Small intestine (tissue), 7 donors: ENCODE data around the gene HAVCR2. TPM values are rescaled to one million over a fixed set of nuclear protein-coding genes. Genes with fewer than 3 reads are reported as not detected.

Experiments used
- DNase-seq, 2 donors: peaks; one replicate each; pipeline versions ENCODE4 v3.0.0 to v3.0.0-alpha.2; 2013
- FAIRE-seq: peaks from 2 replicates; lab custom pipeline; 2012; peaks lifted over from hg19 to GRCh38; lab: Jason Lieb, UNC
- H3K27ac ChIP-seq, 3 donors: one replicate each; pipeline ENCODE4 v1.5.1; 2013; ENCODE audit warnings: low read length in 2 of 3, mild to moderate bottlenecking in 2 of 3, control low read depth in 1 of 3, inconsistent platforms in 1 of 3, low read depth in 1 of 3, moderate library complexity in 1 of 3
- H3K27me3 ChIP-seq, 3 donors: one replicate each; pipeline ENCODE4 v1.6.1; 2013; ENCODE audit warnings: low read length in 3 of 3, inconsistent platforms in 1 of 3; ENCODE audit not compliant: control insufficient read depth in 3 of 3, insufficient read depth in 3 of 3
- H3K36me3 ChIP-seq, 3 donors: one replicate each; pipeline ENCODE4 v1.6.1; 2013; ENCODE audit warnings: low read length in 3 of 3, inconsistent platforms in 1 of 3, low read depth in 1 of 3, mild to moderate bottlenecking in 1 of 3, moderate library complexity in 1 of 3; ENCODE audit not compliant: control insufficient read depth in 3 of 3, insufficient read depth in 2 of 3
- H3K4me1 ChIP-seq, 3 donors: one replicate each; pipeline ENCODE4 v1.6.1; 2013; ENCODE audit warnings: low read length in 2 of 3, inconsistent platforms in 1 of 3, low read depth in 1 of 3, mild to moderate bottlenecking in 1 of 3, moderate library complexity in 1 of 3; ENCODE audit not compliant: control insufficient read depth in 3 of 3, insufficient read depth in 2 of 3
- H3K4me3 ChIP-seq, 3 donors: one replicate each; pipeline ENCODE4 v1.5.1; 2013; ENCODE audit warnings: low read length in 3 of 3, control low read depth in 1 of 3, inconsistent platforms in 1 of 3, low read depth in 1 of 3, mild to moderate bottlenecking in 1 of 3, moderate library complexity in 1 of 3
- H3K9me3 ChIP-seq, 2 donors: one replicate each; pipeline ENCODE4 v1.6.1; 2013; ENCODE audit warnings: low read depth in 1 of 2, low read length in 1 of 2; ENCODE audit not compliant: control insufficient read depth in 2 of 2, insufficient read depth in 1 of 2
- WGBS, 3 donors: extraction: QIAGEN DNeasy Blood & Tissue Kit; methylation state at CpG; one replicate each; pipeline ENCODE4 v1.1.7; 2013; 5-methylcytosine and 5-hydroxymethylcytosine counted together
- polyA plus RNA-seq, 4 donors: library from polyadenylated mRNA; stranded (reverse) in 3 of 4; unstranded in 1 of 4; fragments of 200-250 nt in 3 of 4; fragments of 120-200 nt in 1 of 4; gene quantifications; one replicate each; pipeline versions ENCODE4 v1.2.1 to v1.2.3, GENCODE V29; 2013
- donor health status: healthy with polysubstance abuse.
- donor health status: control.
- donor health status: control.
- donor health status: Bipolar disorder and iron deficiency.
- donor health status: healthy.

Gene HAVCR2
- polyA plus RNA-seq, 4 donors, result 0.45 to 3.0 (median 2.0) TPM

GRCh38 chr5:157076558-157076957, 32.3 kb downstream of the HAVCR2 start:
- Histone ChIP-seq H3K36me3 (no peaks in the 10 kb centered on the region), H3K9me3 (no peaks in the 10 kb centered on the region), H3K27me3 (no peaks in the 10 kb centered on the region), H3K27ac (no peak overlapping the region), H3K4me3 (no peak overlapping the region), H3K4me1 (no peaks in the 10 kb centered on the region)
- 44 to 60% (median 56%) methylated on average over 4 of the region's 4 CpGs for WGBS, 3 donors
- no peak for FAIRE-seq
- no peak for DNase-seq

DNA sequence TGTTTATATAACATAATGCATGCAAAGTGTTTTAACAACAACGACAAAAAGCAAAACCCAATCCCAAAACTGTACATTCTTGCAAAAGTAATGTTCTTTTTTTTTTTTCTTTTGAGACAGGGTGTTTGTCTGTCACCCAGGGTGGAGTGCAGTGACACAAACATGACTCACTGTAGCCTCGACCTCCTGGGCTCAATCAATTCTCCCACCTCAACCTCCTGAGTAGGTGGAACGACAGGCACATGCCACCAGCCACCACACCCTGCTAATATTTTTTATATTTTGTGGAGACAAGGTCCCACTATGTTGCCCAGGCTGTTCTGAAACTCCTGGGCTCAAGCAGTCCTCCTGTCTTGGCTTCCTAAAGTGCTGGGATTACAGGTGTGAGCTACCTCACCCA, 36.3 kb downstream of the HAVCR2 start:
- Histone ChIP-seq H3K4me1 (peaks cover 0 to 11% (median 0%) of the 10 kb centered on the region in 3 donors), H3K9me3 (no peaks in the 10 kb centered on the region), H3K27me3 (no peaks in the 10 kb centered on the region), H3K4me3 (no peak overlapping the region), H3K27ac (no peak overlapping the region), H3K36me3 (no peaks in the 10 kb centered on the region)
- DNase-seq (no peak), FAIRE-seq (no peak)
- WGBS, 3 donors, result 36 to 49% (median 37%) methylated on average over 3 of the region's 3 CpGs

- Histone ChIP-seq H3K9me3 (no peaks in the 10 kb centered on the region), H3K27me3 (no peaks in the 10 kb centered on the region), H3K36me3 (no peaks in the 10 kb centered on the region), H3K4me3 (no peak overlapping the region), H3K4me1 (peaks cover 0 to 25% (median 0%) of the 10 kb centered on the region in 3 donors), H3K27ac (peak overlapping the region in 1 of 3 donors; percentile 69)
- WGBS, 3 donors, result 56 to 69% (median 66%) methylated on average over 3 of the region's 3 CpGs
- no peak for FAIRE-seq
- peak in 1 of 2 donors; percentile 83 for DNase-seq
Measured at GRCh38 chr5:157069949-157070348, 38.9 kb downstream of the HAVCR2 start.

GRCh38 chr5:157068785-157069184, 40.1 kb downstream of the HAVCR2 start:
- Histone ChIP-seq H3K9me3 (no peaks in the 10 kb centered on the region), H3K36me3 (no peaks in the 10 kb centered on the region), H3K4me3 (no peak overlapping the region), H3K27me3 (no peaks in the 10 kb centered on the region), H3K27ac (no peak overlapping the region), H3K4me1 (peaks cover 0 to 31% (median 0%) of the 10 kb centered on the region in 3 donors)
- DNase-seq (no peak), FAIRE-seq (no peak)
- WGBS, 3 donors, result 90 to 92% (median 91%) methylated on average over 5 of the region's 5 CpGs

- Histone ChIP-seq H3K27me3 (no peaks in the 10 kb centered on the region), H3K9me3 (no peaks in the 10 kb centered on the region), H3K4me3 (no peak overlapping the region), H3K27ac (no peak overlapping the region), H3K4me1 (peaks cover 0 to 35% (median 0%) of the 10 kb centered on the region in 3 donors), H3K36me3 (no peaks in the 10 kb centered on the region)
- whole genome bisulfite sequencing, 3 donors, result 83 to 93% (median 93%) methylated on average over 5 of the region's 5 CpGs
- FAIRE-seq (no peak), DNase-seq (no peak)
Measured at GRCh38 chr5:157068339-157068738, 40.5 kb downstream of the HAVCR2 start.

DNA sequence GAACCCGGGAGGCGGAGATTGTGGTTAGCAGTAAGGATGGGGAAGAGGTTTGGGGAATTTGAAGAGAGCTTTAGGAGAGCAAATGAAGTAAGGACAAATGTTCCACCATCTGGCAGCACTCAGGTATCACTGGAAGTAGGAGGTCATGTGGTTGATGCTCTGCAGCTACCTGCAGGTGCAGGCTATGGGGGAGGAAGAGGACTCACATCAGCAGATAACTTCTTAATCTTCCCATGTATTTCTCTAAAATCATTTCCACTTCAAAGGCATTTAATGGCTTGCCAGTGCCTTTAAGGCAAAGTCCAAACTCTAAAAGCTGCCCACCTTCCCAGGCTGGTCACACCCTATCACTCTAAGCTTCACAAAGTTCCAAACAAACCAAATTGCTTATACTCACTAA, 41.8 kb downstream of the HAVCR2 start:
- 59 to 67% (median 67%) methylated on average over 2 of the region's 2 CpGs for WGBS, 3 donors
- DNase-seq, result peak in 1 of 2 donors; percentile 39
- Histone ChIP-seq H3K4me1 (peaks cover 0 to 37% (median 0%) of the 10 kb centered on the region in 3 donors), H3K9me3 (no peaks in the 10 kb centered on the region), H3K27ac (no peak overlapping the region), H3K36me3 (no peaks in the 10 kb centered on the region), H3K4me3 (no peak overlapping the region), H3K27me3 (no peaks in the 10 kb centered on the region)
- FAIRE-seq, result no peak

- H3K27me3 ChIP-seq, result no peaks in the 10 kb centered on the region
- H3K4me3 ChIP-seq, result no peak overlapping the region
- H3K4me1 ChIP-seq, result peaks cover 0 to 37% (median 0%) of the 10 kb centered on the region in 3 donors
- no peak overlapping the region for H3K27ac ChIP-seq
- 73 to 81% (median 76%) methylated on average over 2 of the region's 2 CpGs for WGBS, 3 donors
- DNase-seq, result peak in 1 of 2 donors; percentile 32
- H3K36me3 ChIP-seq, result no peaks in the 10 kb centered on the region
- no peaks in the 10 kb centered on the region for H3K9me3 ChIP-seq
- FAIRE-seq, result no peak
Measured at GRCh38 chr5:157066080-157066479, 42.8 kb downstream of the HAVCR2 start.

DNA sequence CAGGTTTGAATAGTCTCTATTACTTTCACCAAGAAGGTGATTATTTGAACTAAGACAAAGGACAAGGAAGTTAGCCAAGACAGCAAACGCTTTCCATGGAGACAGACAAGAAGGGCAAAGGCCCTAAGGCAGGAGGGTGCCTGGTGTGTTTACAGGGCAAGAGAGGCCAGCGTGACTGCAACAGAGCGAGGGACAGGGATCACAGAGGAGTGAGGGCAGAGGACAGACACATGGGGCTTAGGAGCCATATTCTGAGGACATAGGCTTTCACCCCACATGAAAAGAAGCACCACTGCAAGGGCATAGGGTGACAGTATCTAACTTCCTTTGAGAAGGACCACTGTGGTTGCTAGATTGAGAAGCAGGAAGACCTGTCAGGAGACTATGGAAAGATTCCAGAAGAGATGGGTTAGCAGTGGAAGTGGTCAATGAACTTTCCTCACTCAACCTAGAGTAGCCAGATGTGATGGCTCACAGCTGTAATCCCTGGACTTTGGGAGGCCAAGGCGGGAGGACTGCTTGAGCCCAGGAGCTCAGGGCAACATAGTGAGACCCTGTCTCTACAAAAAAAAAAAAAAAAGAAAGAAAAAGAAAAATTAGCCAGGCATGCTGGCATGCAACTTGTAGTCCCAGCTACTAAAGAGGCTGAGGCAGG, 44.9 kb downstream of the HAVCR2 start:
- no peak overlapping the region for H3K4me3 ChIP-seq
- peaks cover 0 to 27% (median 0%) of the 10 kb centered on the region in 3 donors for H3K4me1 ChIP-seq
- no peaks in the 10 kb centered on the region for H3K27me3 ChIP-seq
- no peak for FAIRE-seq
- DNase-seq, result peak in 1 of 2 donors; percentile 76
- H3K36me3 ChIP-seq, result no peaks in the 10 kb centered on the region
- H3K9me3 ChIP-seq, result no peaks in the 10 kb centered on the region
- H3K27ac ChIP-seq, result peak overlapping the region in 1 of 3 donors; percentile 74
- 44 to 72% (median 47%) methylated on average over 4 of the region's 4 CpGs for WGBS, 3 donors
